Heart left ventricle (tissue), 13 donors: Measurements from ENCODE around the gene PPP1R1A.

ENCODE experiments used
- POLR2A ChIP-seq, 2 donors: fragments of 450-650 bp; IDR thresholded peaks; one replicate each; pipeline ENCODE4 v1.6.1; 2017; ENCODE audit warnings: antibody characterized with exemption in 2 of 2, mild to moderate bottlenecking in 2 of 2, moderate library complexity in 2 of 2
- TF ChIP-seq, protein P1 (sequence below), 12 donors: fragments of 200-600 bp; sonication (generic) in 4 of 12; IDR thresholded peaks; one replicate each; pipeline versions ENCODE4 v1.5.0 to v1.8.0; 2018 to 2022; ENCODE audit warnings: antibody characterized with exemption in 12 of 12, mild to moderate bottlenecking in 5 of 12
- donor health status: ischemic (EF 13 %, LVEDD 7.1; RV severe dilation, severe dysfunction).
- donor health status: DM: no; HTN: yes; CAD: no.
- donor health status: DM: no; HTN: no; CAD: no.
- donor health status: ischemic (EF 25% LVEDD 6.9; RV normal size, moderate dysfunction).
- donor health status: ischemic (EF 25% LVEDD 5.7; RV mildly dilated, moderate dysfunction).
- donor health status: ischemic (EF 35%, LVEDD 5.7; RV mildly dilated, moderate dysfunction).
- donor health status: nonischemic (EF 11% LVEDD 7.7; RV severe dilation, severe dysfunction).
- donor health status: DM: yes; HTN: yes; CAD: no.
- donor health status: PGD.
- donor health status: ischemic (EF 29% LVEDD 5.4; RV normal size, mild dysfunction).
- donor health status: nonischemic (EF 23%, LVEDD 6.1; RV moderate dilation, normal function).

DNA sequence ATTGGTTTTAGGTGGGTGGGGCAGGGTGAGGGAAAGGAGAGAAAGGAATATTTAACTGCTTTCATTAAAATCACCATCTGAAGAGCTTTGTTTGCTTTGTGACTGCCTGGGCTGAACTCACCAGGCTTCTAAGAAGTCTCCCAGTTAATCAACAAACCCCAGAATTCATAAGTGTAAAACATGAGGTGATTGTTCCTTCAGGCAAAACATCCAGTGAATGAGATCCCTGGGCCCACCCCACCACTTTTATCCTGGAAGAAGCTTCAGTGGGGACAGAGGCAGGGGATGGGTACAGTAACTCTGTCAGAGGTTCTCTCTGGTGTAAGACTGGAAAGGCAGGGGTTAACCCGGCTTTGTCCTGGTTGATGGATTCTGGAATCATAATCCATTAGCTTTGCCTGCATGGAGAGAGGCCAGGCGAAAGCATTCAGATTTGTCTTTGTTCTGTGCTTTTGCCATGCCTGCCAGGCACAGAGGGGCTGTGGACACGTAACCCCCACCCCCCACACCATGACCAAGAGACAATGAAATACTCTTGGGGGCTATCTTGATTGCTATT, 22.4 kb downstream of the PPP1R1A start:
- TF ChIP-seq POLR2A (IDR thresholded peaks at IDR 0.05) = no peak
- TF ChIP-seq, protein P1, sequence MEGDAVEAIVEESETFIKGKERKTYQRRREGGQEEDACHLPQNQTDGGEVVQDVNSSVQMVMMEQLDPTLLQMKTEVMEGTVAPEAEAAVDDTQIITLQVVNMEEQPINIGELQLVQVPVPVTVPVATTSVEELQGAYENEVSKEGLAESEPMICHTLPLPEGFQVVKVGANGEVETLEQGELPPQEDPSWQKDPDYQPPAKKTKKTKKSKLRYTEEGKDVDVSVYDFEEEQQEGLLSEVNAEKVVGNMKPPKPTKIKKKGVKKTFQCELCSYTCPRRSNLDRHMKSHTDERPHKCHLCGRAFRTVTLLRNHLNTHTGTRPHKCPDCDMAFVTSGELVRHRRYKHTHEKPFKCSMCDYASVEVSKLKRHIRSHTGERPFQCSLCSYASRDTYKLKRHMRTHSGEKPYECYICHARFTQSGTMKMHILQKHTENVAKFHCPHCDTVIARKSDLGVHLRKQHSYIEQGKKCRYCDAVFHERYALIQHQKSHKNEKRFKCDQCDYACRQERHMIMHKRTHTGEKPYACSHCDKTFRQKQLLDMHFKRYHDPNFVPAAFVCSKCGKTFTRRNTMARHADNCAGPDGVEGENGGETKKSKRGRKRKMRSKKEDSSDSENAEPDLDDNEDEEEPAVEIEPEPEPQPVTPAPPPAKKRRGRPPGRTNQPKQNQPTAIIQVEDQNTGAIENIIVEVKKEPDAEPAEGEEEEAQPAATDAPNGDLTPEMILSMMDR (IDR thresholded peaks at IDR 0.05) = no peak
